ENCODE results near the gene UBE3A. TPM values are rescaled to one million over a fixed set of nuclear protein-coding genes. Genes with fewer than 3 reads are reported as not detected.

Gene UBE3A
- total and polyA plus RNA-seq, 10 of the 15 experiments (the other 5 are each of a cell fraction or from before 2014, with no cell fraction given), result 29.4 to 82.9 (median 58.7) TPM

- Histone ChIP-seq H3K4me2 (ENCODE audit: control insufficient read depth, insufficient read depth) (no peak overlapping the region), H3K9ac (ENCODE audit: control insufficient read depth, insufficient read depth, low read length) (no peak overlapping the region), H3K27ac (ENCODE audit: control insufficient read depth, insufficient read depth) (no peak overlapping the region), H3K4me1 (ENCODE audit: control insufficient read depth, insufficient read depth, low read length) (no peaks in the 10 kb centered on the region), H3K9me3 (replicated peaks; ENCODE audit: control insufficient read depth, insufficient read depth, low read length) (no peaks in the 10 kb centered on the region), H2AFZ (ENCODE audit: control insufficient read depth, low read depth, low read length) (no peak overlapping the region), H3K79me2 (ENCODE audit: control insufficient read depth, insufficient read depth, low read length) (no peaks in the 10 kb centered on the region), H4K20me1 (ENCODE audit: control insufficient read depth, insufficient read depth) (no peaks in the 10 kb centered on the region), H3K4me3 (no peak overlapping the region), H3K36me3 (ENCODE audit: control insufficient read depth in 2 of 2, insufficient read depth in 2 of 2, low read length in 1 of 2) (no peaks in the 10 kb centered on the region), H3K27me3 (replicated peaks in 1 of 2; ENCODE audit: control insufficient read depth in 2 of 2, insufficient read depth in 2 of 2, low read length in 1 of 2) (no peaks in the 10 kb centered on the region)
- ATAC-seq, result no peak
- POLR2A ChIA-PET, result no interaction called here
- RAD21 ChIA-PET (ENCODE audit: unreplicated experiment), result no interaction called here
- CTCF ChIA-PET, result no interaction called here
- intact Hi-C loops (cut with micrococcal nuclease; ENCODE audit: unreplicated experiment) (no loop called here), in situ Hi-C loops (cut with MboI) (loop anchor here (25.0 kb wide), 1 partner anchor 262 kb away; no protein-coding TSS in a partner anchor)
- SMC1A ChIA-PET (ENCODE audit: uncharacterized antibody, unreplicated experiment), result no interaction called here
- 26% methylated on average over 4 of the region's 4 CpGs for WGBS (ENCODE audit: insufficient coverage, insufficient replicate concordance, low lambda C conversion rate, missing lambda C conversion rate)
- no TSS peak for BruUV-seq (replicated peaks)
- no peak for DNase-seq (ENCODE audit: low read depth, low spot score)
- no peak for FAIRE-seq
- no peak for TF ChIP-seq ETV6 (conservative IDR thresholded peaks at IDR 0.05 in 1 of 2, IDR thresholded peaks at IDR 0.05 in 1 of 2; ENCODE audit: borderline replicate concordance in 1 of 2, low read depth in 1 of 2)
- TF ChIP-seq USF2 (IDR thresholded peaks at IDR 0.05; ENCODE audit: borderline replicate concordance, low read depth, low read length), result no peak
- no peak for TF ChIP-seq HSF1 (IDR thresholded peaks at IDR 0.05; ENCODE audit: low read depth, low read length)
- TF ChIP-seq RELA (IDR thresholded peaks at IDR 0.05; ENCODE audit: borderline replicate concordance, partially characterized antibody), result no peak
- TF ChIP-seq ELK1 (IDR thresholded peaks at IDR 0.05; ENCODE audit: low read depth, low read length), result no peak
- no peak for TF ChIP-seq ATF3 (IDR thresholded peaks at IDR 0.05; ENCODE audit: borderline replicate concordance, extremely low read depth, low read depth, low read length)
- no peak for TF ChIP-seq CUX1 (IDR thresholded peaks at IDR 0.05; ENCODE audit: insufficient replicate concordance, low read depth, low read length)
- TF ChIP-seq MEF2A (IDR thresholded peaks at IDR 0.05; ENCODE audit: insufficient read depth, low read depth, low read length), result no peak
- no peak for TF ChIP-seq RCOR1 (conservative IDR thresholded peaks at IDR 0.05; ENCODE audit: low read depth, low read length)
- no peak for TF ChIP-seq MEF2B (IDR thresholded peaks at IDR 0.05; ENCODE audit: partially characterized antibody, poor library complexity, severe bottlenecking)
- no peak for TF ChIP-seq HDGF (IDR thresholded peaks at IDR 0.05)
- no peak for TF ChIP-seq NKRF (conservative IDR thresholded peaks at IDR 0.05)
Observed at GRCh38 chr15:25474251-25474650, 35.4 kb upstream of the UBE3A start.

All from GM12878 (cell line).